ENCODE data around the gene LTBP3.
"Not testable (repeated sequence)": the region's sequence is repeated elsewhere in the genome, so short reads cannot be mapped to it uniquely, and the experiment has no call there.

The LTBP3 gene

DNA sequence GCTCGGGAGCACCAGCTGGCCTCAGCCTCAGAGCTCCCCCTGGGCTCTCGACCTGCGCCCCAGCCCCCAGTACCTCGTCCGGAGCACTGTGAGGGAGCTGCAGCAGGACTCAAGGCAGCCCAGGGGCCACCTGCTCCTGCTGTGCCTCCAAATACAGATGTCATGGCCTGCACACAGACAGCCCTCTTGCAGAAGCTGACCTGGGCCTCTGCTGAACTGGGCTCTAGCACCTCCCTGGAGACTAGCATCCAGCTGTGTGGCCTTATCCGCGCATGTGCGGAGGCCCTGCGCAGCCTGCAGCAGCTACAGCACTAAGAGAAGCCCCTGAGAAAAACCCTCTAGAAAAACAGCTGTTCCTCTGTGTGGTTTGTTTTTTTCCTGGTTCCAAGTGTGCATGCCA, 13.3 kb upstream of the LTBP3 start:
- no peak for DNase-seq

DNA sequence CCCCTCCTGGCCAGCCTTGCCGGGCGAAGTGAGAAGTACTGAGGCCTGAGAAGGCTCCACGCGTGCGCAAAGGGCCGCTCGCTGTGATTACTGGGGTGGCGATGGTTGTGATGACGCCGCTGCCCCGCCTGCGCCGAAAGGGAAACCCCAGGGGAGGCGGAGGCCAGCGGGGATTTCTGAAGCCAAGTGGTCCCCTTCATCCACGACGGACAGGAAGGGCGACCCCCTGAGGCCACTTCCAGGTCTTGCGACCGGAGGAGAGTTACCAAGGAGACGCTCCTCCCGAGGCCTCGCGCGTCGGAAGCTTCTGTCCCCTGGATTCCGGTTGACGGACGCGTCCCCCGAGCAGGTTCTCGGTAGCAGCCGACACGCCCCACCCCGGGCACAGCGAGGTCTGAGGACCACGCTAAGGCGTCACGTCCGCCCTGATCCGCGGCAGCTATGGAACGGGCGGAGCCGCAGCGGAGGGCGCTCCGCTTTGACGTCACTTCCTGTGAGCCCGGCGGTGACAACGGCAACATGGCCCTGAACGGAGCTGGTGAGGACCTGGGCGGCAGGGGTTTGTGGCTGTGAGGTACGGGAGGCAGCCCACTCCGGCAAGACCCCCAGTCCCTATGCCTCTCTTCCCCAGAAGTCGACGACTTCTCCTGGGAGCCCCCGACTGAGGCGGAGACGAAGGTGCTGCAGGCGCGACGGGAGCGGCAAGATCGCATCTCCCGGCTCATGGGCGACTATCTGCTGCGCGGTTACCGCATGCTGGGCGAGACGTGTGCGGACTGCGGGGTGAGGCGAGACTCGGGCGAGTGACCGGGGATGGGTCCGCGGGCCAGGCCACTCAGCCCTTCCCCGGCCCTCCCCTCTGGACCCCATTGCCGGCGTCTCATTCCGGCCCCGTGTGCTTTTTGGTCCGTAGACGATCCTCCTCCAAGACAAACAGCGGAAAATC, 12.1 kb upstream of the LTBP3 start, which contains the start of gene ZNRD2:
ZNRD2 (plus strand) TSS at position 505 of the 946 bp plus-strand sequence; CDS start at position 520, 15 bp downstream.
- peak; percentile 94 to 100 (median 98) for DNase-seq

DNA sequence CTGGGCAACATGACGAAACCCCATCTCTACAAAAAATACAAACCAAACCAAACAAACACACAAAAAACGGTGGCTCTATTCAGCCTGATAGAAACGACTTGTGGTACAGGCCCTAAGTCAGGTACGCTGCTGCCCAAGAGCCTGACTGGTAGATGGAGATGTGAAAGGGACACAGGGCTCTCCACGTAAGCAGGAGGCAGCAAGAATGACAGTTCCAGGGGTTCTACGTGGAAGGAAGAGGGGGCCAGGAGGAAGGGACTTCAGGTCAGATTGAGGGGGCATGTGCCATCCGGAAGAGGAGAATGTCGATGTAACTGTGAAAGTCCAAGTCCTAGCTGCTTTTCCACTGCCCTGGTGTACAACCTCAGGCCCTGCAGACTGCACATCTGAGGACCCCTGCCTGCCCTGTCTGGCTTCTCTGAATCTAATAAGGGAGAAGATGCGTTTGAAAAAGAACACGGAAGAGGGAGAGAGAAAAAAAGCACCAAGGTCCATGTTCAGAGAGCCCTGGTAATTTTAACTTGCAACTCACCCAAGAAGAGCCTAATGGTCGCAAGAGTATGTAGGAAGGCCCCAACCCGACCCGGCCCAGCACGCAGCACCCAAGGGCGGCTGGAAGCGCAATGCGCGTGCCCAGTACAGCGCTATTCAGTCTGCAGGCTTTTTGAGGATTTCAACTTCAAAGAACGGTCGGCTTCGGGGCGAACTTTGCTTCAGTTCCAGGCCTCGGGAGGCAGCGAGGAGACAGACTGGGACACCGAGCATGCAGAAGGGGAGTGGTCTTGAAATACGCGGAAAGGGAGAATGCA, 11.2 kb upstream of the LTBP3 start:
- DNase-seq = peak in 1 of 14 donors; percentile 78

DNA sequence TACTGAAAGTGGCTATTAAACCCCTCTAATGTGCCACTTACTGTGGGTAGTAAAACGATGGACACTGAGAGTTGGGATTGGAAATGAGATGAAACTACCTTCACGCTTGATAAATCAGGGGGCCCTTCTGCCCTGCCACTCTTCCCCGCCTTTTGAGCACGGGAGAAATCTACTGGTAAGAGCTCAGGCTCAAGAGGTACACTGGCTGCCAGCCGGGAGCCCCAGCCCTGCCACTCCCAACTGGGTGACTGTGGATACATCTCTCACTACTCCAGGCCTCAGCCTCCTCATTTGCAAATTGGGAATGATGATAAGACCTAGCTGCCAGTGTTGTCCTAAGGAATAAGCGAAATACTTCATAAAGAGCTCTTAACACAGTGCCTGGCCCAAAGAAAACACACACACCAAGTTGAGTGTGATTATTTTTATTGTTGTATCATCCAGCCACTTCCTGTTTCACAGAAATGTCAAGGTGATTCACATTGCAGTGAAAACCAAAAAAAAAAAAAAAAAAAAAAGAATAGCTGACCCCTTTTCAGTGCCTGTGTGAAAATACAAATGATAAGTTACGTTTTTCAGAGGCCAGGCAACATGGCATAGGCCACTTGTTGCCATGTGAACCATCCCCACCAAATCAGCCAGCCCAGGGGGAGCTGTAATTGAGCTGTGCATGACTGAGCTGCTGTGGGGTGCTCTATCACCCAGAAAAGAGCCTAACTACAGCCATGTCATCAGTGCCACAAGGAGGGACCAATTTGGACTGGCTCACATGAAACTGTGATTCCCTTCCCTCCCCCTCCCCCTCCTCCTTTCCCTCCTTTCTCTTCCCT, 7.7 kb upstream of the LTBP3 start:
- DNase-seq = no peak

DNA sequence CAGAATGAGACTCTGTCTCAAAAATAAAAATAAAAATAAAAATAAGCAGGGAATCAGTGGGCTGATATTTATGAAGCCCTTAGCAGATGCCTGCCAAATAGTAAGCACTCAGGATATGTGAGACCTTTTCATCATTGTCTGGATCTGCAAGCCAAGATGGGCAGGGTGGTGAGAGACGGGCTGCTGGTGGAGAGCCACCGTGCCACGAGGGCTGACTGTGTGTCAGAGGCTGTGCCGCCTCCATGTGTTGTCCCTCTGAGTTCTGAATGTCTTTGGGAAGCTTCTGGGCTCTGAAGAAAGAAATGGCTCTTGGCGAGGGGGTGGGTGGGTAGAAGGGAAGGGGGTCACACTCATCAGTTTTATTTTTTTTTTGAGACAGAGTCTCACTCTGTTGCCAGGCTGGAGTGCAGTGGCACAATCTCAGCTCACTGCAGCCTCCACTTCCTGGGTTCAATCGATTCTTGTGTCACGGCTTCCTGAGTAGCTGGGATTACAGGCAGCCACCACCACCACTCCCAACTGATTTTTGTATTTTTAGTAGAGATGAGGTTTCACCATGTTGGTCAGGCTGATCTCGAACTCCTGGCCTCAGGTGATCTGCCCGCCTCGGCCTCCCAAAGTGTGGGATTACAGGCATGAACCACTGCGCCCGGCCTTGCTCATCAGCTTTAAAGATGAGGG, 6.9 kb upstream of the LTBP3 start:
- not testable (repeated sequence) for DNase-seq

DNA sequence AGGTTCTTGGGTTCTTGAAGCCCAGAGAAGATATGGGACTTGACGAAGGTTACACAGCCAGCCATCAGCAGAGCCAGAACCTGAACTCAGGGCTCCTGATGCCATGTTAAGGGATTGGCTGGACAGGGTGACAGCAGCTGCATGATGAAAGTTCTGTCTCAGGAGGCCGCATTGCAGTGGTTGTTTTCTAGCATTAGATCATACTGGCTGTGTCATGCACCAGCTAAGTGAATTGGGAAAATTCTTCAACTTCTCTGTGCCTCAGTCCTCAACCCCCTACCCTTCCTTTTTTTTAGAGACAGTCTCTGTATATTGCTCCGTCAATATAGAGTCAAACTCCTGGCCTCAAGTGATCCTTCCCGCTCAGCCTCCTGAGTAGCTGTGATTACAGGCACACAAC, 5.4 kb upstream of the LTBP3 start:
- DNase-seq = no peak

DNA sequence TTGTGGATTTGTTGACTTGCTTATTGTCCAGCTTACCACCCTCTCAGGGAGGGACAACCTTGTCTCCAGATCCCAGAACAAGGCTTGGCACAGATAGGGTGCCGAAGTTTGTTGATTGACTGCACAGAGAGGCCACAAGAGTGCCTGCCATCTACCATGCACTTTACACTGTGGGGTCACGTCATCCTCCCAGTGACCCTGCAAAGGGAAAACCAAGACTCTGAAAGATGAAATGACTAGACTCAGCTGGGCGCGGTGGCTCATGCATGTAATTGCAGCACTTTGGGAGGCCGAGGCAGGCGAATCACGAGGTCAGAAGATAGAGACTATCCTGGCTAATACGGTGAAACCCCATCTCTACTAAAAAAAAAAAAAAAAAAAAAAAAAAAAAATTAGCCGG, 4.6 kb upstream of the LTBP3 start:
- DNase-seq = no peak

DNA sequence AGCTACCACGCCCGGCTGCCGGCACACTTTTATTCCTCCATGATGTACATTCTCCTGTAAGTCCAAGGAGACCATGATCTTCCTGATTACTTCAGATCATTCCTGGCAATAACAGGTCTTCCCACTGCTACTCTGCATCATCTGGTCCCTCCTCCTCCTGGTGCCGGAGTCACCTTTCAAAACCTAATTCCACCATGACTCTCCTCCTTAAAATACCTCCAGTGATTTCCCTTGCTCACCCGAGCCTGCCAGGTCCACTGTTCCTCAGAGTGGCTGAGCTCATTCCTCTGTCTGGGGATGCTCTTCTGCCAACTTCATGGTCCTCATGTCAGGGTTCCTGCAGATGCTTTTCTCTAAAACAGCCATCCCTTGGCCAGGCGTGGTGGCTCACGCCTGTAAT, 3.9 kb upstream of the LTBP3 start:
- DNase-seq = no peak

DNA sequence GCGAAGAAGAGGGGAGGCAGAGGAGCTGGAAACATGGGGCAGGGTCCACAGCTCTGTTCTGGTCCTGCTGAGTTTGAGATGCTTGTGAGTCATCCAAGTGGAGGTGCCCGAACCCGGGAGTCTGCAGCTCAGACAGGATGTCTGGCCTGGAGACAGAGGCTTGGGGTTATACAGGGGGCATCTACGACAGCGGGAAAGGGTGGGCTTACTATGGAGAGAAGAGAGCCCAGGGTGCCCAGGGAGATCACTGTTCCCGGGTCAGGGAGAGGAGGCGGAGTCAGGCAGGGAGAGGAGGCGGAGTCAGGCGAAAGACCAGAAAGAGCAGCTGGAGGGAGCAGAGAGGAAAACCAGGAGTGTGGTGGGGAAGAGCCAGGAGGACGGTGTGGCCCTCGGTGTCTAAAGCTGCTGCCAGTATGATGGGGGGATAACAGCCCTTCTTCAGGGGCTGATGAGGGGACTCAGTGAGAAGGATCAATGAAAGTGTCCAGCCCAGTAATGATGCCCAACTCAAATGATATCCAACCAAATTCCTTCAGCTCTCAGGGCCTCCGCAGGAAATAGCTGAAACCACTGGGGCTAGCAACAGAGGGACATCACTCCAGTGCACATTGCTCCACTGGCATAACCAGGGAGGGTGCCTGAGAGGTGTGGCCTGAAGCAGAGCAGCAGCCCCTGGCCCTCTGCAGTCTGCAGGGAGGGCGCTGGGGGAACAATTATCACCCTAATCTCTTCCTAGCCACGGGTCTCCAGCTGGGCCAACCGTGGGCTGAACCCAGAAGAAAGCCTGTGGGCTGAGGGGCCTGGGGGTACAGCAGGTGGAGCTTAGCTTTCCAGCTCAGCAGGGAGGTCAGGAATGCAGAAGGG, 2.6 kb upstream of the LTBP3 start:
- DNase-seq = peak in 9 of 14 donors; percentile 13 to 50 (median 31)

DNA sequence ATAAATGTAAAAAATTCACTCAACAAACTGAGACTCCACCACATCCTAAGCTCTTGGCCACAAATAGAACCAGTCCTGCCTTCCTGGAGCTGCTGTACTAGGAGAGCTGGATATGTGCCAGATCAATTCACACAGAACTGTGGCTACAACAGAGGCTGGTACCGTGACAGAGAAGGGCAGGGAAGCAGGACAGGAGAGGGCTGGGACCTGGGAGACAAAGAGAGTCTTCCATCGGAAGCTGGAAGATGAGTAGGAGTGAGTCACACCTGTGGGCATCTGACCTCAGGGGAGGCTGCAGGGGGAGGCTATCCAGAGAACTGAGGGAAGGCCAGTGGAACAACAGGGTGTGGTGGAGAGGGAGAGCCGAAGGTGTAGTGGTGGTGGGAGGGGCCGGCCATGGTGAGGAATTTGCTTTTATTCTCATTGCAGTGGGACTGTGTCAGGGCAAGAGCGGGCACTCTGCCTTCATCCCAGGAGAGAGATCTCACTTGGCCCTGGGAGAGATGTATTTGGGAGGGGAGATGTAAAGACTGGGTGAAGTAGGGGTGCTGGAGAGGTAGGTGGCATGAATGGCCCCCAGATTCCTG, 1.9 kb upstream of the LTBP3 start:
- DNase-seq = peak in 6 of 14 donors; percentile 19 to 62 (median 37)

DNA sequence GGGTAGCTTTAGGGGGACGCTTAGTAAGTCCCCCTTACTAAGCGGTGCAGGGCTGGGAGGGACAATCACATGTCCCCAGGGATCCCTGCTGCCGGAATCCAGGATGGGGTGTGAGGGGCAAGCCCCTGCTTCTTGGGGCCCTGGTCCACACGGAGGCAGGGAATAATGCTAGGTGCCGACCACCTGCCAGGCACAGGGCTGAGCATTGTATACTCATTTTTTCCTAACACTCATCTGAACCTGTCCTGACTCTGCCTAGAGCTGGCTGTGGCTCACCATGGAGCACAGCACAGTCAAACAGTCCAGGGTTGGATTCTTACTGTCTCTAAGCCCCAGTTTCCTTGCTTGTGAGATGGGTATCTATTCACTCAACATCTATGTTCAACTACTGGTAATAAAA, 1.4 kb upstream of the LTBP3 start:
- peak in 3 of 14 donors; percentile 41 to 61 (median 56) for DNase-seq

DNA sequence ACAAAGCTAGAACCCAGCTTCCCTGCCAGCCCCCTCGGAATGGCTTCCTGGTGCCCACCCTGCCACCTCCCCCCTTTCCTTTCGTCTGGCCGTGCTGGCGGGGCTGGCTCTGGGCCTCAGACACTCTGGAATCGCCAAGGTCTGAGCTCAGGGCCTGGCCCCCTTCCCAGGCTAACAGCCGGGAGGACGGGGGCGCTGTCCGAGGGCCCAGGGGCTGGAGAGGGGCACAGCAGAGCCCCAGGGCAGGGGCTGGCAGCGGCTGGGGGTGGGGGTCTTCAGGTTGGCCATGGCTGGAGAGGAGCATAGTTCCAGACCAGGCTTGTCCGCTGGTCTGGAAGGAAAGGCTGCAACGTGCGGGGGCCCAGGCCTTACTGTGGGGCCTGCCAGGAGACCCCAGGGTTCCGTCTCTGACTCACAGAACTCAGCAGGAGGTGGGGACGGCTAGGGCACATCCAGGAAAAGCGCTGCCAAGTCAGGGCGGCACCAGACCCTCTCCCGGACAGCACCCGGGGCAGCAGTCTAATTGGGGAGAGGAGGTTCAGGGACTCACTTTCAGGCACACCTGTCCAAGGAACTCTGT, 861 bp upstream of the LTBP3 start:
- DNase-seq = peak in 11 of 14 donors; percentile 42 to 87 (median 69)

DNA sequence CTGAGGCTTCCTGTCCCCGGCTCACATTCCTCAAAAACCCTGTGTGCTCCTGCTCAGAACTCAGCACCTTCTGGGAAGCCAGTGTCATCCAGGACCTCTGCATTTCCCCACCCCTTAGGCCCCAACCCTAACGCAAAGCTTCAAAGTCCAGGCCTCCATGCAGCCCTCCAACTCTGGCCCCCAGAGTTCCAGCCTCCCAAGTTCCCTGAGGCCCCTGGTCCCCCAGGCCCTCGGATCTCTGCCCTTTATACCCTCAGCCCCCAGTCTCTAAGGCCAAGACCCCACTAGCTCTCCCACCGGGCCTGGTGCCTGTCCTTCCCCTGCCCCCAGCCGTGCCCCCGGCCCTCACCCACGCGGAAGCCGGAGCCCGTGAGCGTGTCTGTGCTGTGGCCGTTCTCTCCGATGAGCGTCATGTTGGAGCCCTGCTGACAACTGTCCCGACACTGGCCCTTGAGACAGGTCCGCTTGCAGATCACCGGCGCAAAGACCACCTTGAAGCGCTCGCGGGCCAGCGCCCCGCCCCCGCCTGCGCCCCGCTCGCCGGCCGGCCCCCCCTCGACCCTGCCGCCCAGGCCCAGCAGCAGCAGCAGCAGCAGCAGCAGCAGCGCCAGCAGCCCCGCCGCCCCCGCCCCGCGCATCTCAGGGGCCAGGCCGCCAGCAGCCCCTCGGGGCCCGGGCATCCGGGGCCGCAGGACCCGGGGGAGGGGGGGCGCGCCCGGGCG, 718 bp downstream of the LTBP3 start:
- DNase-seq = peak in 7 of 14 donors; percentile 10 to 64 (median 38)

DNA sequence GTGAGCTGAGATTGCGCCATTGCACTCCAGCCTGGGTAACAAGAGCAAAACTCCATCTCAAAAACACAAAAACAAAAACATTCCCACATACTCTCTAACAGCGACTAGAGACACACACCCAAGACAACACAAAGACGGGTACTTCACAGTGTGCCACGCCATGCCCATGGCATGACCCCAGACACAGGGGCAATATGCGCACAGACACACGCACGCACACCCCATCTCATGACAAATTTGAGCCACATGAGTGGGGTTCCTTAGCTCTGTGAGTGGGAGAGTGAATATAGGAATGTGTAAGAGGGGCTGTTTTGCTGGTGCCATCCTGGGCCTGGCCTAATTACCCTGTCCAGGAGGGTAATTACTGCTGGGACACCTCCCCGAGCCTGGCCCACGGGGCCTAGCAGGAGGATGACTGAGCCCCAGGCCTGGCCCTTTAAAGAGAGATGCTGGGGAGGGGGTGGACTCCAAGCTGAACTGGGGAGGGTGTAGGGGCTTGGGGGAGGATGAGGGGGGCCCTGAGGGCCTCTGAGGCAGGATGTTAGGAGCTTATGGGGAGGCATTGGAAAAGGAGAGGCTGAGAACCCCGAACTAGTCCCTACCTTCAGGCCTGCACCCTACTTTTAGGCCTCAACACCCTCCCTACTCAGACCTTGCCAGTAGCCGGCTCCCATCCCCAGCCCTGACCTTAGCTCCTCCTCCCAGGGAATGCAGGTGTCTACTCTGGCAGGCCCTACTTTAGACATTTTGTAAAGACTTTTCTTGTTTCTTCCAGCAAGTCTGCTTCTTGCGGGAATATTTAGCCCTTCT, 1.5 kb downstream of the LTBP3 start:
- DNase-seq = peak in 2 of 14 donors; percentile 49 to 55

DNA sequence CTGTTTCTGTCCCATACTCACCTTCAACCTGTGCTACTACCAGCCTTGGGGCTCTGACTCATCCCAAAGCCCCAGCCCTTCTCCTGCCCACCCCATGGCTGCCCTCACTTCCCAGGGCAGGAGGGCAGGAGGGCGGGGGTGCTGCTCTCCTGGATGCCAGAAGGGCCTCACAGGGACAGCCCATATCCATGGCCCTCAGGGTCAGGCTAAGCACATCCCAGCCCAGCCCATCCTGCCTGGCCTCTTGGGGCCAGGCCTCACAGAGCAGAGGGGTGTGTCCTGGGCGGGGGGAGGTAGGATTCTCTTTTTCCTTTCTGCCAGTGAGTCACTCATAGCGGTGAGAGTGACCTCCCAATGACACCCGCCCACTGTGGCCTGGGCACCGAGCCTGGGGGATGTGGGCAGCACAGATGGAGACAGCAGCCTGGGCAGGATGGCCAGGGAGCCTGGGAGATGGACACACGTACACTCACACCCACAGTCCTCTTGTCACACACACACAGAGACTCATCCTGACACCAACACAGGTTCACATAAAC, 2.4 kb downstream of the LTBP3 start:
- DNase-seq = peak in 2 of 14 donors; percentile 13 to 61

DNA sequence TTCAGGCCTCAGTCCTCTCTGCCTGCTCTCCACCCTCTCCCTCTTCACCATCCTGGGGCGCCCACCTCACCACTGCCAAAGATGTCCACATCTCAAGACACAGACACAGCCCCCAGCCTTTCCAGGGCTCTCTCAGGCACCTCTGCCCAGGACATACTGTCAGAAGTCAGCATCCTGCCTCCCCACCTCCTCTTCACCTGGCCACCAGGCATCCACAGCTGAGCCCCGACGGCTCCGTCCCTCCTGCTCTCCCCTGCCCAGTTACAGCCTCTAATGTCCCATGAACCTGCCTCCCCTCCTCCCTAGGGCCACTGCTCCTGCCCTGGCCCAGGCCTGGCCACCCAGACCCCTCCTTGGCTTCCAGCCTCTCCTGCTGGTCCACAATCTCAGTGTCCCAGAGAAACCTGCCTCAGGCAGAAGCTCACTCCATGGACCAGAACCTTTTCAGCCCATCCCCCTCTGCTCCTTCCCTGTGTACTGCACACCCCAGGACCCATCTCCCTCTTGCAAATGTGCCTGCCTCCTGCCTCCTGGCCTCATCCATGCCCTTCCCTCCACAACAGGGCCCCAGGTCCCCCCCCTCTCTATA, 3.2 kb downstream of the LTBP3 start:
- DNase-seq = no peak

DNA sequence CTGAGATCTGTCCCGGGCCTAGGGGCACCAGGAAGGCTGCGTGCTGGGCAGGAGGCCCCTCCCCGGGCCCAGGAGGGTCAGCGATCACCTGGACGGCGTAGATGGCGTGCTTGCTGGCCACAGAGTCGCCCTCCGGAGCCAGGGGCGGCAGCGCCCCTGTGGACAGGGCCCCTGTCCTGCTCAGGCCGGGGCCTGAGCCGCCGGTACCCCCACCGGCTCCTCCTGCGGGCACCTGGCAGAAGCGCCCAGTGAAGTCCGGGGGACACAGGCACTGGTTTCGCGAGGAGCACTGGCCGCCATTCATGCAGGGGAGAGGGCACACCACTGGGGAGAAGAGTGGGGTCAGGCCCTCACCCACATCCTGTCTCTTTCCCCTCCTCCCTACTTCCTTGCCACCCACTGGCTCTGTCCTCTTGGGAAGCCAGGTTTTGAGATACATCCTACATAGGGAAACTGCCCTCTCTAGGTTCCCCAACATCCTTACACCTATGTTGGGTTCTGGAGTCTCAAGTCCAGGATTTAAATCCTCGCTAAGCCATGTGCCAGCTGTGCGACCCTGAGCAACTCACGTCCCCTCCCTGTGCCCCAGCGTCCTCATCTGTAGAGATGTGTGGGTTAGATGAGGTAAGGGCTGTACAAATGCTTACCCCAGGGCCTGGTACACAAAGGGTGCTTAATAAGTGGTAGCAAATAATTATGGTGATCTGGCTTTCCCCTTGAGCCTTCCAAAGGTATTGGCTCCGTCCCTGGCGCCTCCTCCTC, 3.9 kb downstream of the LTBP3 start:
- DNase-seq = no peak
